Left ventricle myocardium superior (tissue), 1 donor: Measurements from ENCODE around the gene BAIAP2. TPM values are rescaled to one million over a fixed set of nuclear protein-coding genes. Genes with fewer than 3 reads are reported as not detected.
A peak's percentile ranks its signal among the peaks of the same experiment; 100 is the strongest.

Experiments
- ATAC-seq: fragments of 200-7000 bp; cut with Tn5 transposase; one replicate; pipeline ENCODE4 v1.9.1; 2020; ENCODE audit warnings: mild to moderate bottlenecking, moderate library complexity
- DNase-seq: peaks from one replicate; pipeline ENCODE4 v3.0.0-alpha.2; 2020
- intact Hi-C: fragments of 100-400 bp; cut with micrococcal nuclease; formaldehyde crosslinking; loops from one replicate; pipeline ENCODE4 v1.11.0; 2022
- total RNA-seq: library from RNA; stranded (reverse); fragmentation: NEBNext Ultra II Directional; extraction: Animal tissue kit (Norgen Biotek cat#: 25700); gene quantifications from one replicate; pipeline ENCODE4 v1.2.1, GENCODE V29; 2021
- donor health status: DM: no; HTN: yes; CAD: no; lungs with severe emphysema.

The BAIAP2 gene
- total RNA-seq, 1 donor from 2014 or later, result 32.7 TPM

DNA sequence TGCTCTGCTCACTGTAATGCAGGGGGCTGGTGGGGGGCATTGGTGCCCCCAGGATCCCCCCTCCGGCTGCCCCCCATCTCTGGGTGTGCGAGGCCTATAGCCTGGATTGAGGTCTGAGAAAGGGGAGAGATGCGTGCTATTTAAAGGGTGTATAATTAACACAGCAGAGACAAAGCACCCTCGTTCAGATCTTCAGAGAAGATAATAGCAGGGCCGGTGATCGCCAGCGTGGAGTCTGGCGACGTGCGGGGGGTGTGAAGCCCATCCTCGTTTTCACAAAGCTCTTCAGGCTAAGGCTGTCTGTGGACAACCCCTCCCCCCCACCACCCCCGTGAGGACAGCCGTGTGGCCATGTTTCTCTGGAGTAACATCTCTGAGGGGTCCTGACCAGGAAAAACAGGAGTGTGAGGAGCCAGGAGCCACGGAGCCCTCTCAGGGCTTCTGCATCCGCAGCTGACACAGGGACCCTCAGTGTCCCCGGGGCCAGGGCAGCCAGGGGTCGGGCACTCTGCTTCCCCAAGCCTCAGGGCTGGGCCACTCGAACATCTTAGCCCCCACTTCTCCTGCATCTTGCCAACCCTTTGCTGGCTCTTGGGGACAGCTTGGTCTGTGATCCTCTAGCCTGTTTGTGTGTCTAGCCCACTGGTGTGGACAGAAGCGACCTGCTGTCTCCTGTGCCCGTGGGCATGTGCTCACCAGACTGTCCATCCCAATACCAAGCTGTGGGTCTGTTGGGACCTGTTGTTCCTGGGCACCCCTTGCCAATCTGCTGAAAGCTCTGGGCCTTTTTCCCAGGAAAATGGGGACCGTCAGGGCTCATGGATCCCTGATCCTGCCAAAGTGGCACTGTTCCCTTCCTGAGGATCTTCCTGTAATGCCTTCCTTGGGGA lies 58.9 kb downstream of the BAIAP2 start:
- ATAC-seq, result no peak
- intact Hi-C loops, result no loop called here
- no peak for DNase-seq

GRCh38 chr17:81094509-81095382 lies 59.8 kb downstream of the BAIAP2 start:
- DNase-seq (no peak), ATAC-seq (peak; percentile 5)
- intact Hi-C loops, result no loop called here

DNA sequence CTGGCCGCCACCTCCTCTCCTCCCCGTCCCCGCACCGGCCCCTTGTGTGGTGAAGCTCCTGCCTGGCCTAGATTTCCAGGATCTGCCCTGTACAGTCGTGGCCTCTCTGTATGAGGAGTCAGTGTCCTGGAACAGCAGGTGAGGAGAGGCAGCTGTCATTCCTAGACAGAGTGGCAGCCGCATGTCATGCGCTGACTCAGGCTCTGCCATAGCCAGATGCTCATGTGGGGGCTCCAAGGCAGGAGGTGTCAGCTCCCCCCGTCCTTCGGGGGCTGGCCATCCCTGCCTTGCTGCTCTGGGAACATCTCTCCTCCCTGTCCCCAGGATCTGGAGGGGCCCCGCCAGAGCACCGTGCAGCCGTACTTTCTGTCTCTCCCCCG lies 60.4 kb downstream of the BAIAP2 start:
- DNase-seq, result no peak
- intact Hi-C loops, result no loop called here
- ATAC-seq, result no peak

- no peak for ATAC-seq
- no peak for DNase-seq
- intact Hi-C loops, result no loop called here
These were observed 61.8 kb downstream of the BAIAP2 start for GRCh38 chr17:81096741-81097133.

DNA sequence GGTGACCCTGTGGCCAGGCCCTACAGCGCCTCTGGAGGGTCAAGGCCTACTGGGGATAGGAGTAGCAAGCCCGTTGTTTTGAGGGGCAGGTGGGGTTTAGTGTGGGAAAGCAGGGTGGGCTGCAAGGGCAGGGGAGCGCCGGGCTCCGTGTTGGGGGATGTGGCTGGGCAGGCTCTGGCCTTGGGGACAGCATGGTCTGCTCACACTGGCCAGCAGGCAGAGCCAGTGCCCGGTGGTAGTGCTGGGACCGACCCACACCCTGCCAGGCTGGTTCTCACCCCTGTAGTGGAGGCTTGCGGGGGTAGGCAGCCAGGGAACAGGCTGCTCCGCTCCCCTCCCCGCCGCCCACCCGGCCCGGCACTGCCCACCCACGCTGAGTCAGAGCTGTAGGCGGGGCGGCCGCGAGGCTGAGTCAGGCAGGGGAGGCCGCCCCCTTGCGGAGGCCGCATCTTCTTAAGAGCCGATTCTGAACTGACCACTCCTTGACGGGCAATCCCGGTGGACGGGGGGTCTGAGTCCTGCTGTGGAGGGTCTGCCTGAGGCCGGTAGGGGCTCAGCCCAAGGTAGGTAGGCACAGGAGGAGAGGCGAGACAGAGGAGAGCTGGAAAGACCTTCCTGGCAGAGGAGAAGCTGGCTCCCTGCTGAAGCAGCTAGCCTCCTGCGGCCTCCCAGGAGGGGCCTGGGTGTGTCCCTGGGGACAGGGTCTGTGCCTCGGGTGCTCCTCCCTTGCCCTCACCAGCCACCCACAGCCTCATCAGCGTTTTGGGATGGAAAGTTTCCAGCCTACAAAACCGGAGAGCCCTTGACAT lies 62.4 kb downstream of the BAIAP2 start:
- ATAC-seq, result peak; percentile 71
- peak; percentile 89 for DNase-seq
- intact Hi-C loops, result no loop called here

- intact Hi-C loops, result no loop called here
- ATAC-seq (peak; percentile 3), DNase-seq (peak; percentile 56)
These were observed 63.0 kb downstream of the BAIAP2 start for GRCh38 chr17:81097943-81098308.

DNA sequence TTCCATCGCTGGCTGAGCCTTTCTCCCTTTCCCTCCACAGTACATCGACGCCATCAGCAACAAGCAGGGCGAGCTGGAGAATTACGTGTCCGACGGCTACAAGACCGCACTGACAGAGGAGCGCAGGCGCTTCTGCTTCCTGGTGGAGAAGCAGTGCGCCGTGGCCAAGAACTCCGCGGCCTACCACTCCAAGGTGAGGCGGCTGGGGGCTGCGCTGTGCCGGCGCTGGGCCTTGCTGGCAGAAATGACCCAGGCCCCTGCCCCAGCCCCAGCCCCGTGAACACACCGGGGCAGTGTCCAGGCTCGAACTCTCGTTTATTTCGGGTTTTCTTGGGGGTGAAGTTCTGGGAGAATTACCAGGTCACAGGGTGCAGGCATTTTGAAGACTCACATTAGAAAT lies 64.9 kb downstream of the BAIAP2 start:
- DNase-seq (no peak), ATAC-seq (no peak)
- intact Hi-C loops, result loop anchor here (10.0 kb wide), 1 partner anchor 75 kb away; no protein-coding TSS in a partner anchor

DNA sequence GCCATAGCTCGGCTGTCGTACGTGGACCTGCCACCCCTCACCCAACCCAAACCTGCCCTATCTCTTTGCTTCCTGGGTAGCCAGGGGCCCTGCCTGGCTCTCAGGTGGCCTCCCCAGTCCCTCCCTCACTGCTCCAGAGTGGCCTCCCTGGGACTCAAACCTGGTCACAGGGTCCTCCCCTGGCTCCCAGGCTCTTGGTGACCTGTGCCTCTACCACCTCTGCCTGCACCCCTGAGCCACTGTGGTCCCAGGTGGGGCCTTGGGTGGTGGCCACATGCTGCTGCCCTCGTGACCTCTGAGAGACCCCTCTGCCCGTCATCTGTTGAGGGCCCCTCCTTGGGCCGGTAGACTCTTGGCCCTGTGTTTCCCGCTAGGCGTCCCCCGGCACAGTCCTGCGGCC lies 65.7 kb downstream of the BAIAP2 start:
- no peak for DNase-seq
- intact Hi-C loops, result loop anchor here (10.0 kb wide), 1 partner anchor 76 kb away; no protein-coding TSS in a partner anchor
- no peak for ATAC-seq

DNA sequence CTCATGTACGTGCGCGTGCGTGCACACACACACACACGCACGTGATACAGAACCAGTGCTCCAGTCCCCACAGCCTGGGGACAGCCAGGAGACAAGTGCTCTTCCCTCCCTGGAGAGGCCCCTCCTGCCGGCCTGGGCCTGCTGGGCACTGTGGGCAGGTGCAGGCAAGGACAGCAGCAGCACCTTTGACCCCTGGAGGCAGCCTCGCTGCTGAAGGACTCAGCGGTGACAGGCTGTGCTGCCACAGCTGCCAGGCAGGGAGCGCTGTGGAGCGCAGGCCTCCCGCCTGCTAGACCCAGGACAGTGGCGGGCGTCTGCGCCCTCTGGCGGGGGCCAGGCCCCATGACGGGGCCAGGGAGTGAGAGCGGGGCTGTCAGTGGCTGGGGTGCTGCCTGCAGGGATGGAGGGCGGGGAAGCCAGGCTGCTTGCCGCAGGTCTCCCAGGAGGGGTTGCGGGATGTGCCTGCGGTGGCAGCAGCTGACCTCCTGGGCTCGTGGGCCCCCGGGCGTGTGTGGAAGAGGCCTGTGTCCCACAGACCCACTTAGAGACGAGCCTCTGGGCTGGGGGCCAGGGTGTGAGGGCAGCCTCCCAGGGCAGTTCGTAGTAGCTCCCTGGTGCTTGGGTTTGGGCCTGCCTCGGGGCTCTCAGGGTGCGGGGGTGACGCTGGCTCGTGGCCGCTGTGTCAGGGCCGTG lies 66.8 kb downstream of the BAIAP2 start:
- intact Hi-C loops, result loop anchor here (10.0 kb wide), 1 partner anchor 77 kb away; no protein-coding TSS in a partner anchor
- ATAC-seq (peak; percentile 84), DNase-seq (peak; percentile 92)

DNA sequence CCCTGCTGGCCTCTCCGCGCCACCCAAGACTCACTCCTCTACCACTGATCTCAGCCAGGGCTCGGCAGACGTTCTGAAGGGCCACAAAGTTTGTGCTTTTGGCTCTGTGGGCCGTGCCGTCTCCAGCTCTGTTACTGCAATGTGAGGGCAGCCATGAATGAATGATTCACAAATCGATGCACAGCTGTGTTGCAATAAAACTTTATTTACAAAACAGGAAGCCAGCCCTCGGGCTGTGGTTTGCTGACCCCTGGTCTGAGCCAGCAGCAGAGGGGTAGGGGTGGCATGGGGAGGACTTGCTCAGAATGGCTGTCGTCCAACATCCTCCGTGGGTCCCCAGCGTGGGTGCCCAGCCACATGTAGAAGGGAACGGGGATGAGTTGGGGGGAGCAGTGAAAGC lies 67.4 kb downstream of the BAIAP2 start:
- ATAC-seq, result no peak
- intact Hi-C loops, result loop anchor here (10.0 kb wide), 1 partner anchor 78 kb away; no protein-coding TSS in a partner anchor
- DNase-seq, result no peak

GRCh38 chr17:81102869-81103268 lies 67.9 kb downstream of the BAIAP2 start:
- no peak for ATAC-seq
- no peak for DNase-seq
- intact Hi-C loops, result loop anchor here (10.0 kb wide), 1 partner anchor 78 kb away; no protein-coding TSS in a partner anchor

- intact Hi-C loops, result loop anchor here (10.0 kb wide), 1 partner anchor 79 kb away; no protein-coding TSS in a partner anchor
- ATAC-seq (no peak), DNase-seq (no peak)
These were observed 68.4 kb downstream of the BAIAP2 start for GRCh38 chr17:81103379-81103778.

- DNase-seq (no peak), ATAC-seq (no peak)
- intact Hi-C loops, result loop anchor here (10.0 kb wide), 1 partner anchor 82 kb away; no protein-coding TSS in a partner anchor
These were observed 71.8 kb downstream of the BAIAP2 start for GRCh38 chr17:81106716-81107115.

GRCh38 chr17:81108220-81108619 lies 73.3 kb downstream of the BAIAP2 start:
- intact Hi-C loops, result loop anchor here (10.0 kb wide), 1 partner anchor 83 kb away; no protein-coding TSS in a partner anchor
- no peak for ATAC-seq
- no peak for DNase-seq

- intact Hi-C loops, result loop anchor here (10.0 kb wide), 1 partner anchor 85 kb away; no protein-coding TSS in a partner anchor
- DNase-seq (no peak), ATAC-seq (no peak)
These were observed 75.0 kb downstream of the BAIAP2 start for GRCh38 chr17:81109957-81110356.

DNA sequence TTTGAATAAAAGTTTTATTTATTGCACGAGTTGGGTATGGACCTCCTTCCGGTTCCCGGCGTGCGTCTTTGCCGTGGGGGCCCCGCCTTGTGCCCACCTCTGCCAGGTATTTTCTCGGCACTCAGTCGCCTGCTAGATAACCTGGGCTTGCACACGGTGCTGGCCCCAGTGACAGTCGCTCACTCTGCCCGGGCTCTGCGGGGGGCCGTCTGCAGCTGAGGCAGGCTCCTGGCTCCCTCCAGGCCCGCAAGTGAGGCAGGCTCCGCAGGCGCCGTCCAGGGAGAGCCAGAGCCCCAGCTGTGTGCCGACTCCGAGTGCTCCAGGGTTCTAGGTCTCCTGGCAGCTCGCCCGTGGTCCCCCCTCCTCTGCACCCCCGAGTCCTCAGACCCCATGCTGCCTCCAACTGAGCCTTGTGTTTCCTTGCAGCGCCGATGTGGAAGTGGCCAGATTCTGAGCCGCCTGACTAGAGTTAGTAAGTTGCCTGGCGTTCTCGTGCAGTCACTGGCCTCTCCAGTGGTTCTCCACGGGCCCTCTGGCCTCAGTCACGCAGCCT lies 75.6 kb downstream of the BAIAP2 start:
- DNase-seq (no peak), ATAC-seq (no peak)
- intact Hi-C loops, result no loop called here

GRCh38 chr17:81111066-81111465 lies 76.1 kb downstream of the BAIAP2 start:
- intact Hi-C loops, result no loop called here
- DNase-seq, result no peak
- no peak for ATAC-seq

DNA sequence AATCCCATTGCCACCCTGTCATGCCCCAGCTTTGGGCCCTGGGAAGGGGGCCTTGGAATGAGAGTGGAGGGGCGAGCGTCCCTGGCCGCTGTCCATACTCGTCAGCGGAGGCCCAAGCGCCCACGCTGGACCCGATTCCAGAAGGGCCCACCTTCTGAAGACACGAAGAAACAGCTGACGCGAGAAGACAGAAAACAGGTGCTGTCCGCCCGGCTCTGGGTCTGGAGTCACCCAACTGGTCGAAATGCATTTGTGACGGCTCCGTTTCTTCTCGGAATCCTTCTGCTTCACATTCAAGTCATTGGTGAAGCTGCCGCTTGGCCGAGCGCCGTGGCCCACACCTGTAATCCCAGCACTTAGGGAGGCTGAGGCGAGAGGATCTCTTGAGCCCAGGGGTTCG lies 77.5 kb downstream of the BAIAP2 start:
- intact Hi-C loops, result no loop called here
- no peak for ATAC-seq
- DNase-seq, result no peak
